Neural progenitor cell (in vitro differentiated cells): ENCODE results near the gene ATG16L2.

Experiments used
- EZH2 ChIP-seq: fragments of 200-600 bp; sonication (generic); IDR thresholded peaks from 2 replicates; pipeline ENCODE4 v1.6.1; 2017; ENCODE audit warnings: antibody characterized with exemption, mild to moderate bottlenecking, moderate library complexity
- EZH2phosphoT487 ChIP-seq: fragments of 200-600 bp; sonication (generic); IDR thresholded peaks from 2 replicates; pipeline ENCODE4 v1.6.1; 2017; ENCODE audit warnings: antibody characterized with exemption
- TF ChIP-seq, protein P1 (sequence below): fragments of 200-600 bp; sonication (generic); IDR thresholded peaks from 2 replicates; pipeline ENCODE4 v1.5.1; 2017; ENCODE audit warnings: antibody characterized with exemption, mild to moderate bottlenecking

GRCh38 chr11:72773696-72774095 is 40.5 kb upstream of the ATG16L2 start:
- TF ChIP-seq, protein P1, sequence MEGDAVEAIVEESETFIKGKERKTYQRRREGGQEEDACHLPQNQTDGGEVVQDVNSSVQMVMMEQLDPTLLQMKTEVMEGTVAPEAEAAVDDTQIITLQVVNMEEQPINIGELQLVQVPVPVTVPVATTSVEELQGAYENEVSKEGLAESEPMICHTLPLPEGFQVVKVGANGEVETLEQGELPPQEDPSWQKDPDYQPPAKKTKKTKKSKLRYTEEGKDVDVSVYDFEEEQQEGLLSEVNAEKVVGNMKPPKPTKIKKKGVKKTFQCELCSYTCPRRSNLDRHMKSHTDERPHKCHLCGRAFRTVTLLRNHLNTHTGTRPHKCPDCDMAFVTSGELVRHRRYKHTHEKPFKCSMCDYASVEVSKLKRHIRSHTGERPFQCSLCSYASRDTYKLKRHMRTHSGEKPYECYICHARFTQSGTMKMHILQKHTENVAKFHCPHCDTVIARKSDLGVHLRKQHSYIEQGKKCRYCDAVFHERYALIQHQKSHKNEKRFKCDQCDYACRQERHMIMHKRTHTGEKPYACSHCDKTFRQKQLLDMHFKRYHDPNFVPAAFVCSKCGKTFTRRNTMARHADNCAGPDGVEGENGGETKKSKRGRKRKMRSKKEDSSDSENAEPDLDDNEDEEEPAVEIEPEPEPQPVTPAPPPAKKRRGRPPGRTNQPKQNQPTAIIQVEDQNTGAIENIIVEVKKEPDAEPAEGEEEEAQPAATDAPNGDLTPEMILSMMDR: no peak
- TF ChIP-seq EZH2phosphoT487: no peak
- TF ChIP-seq EZH2: no peak
